ENCODE results near the gene TMEM150B. TPM values are rescaled to one million over a fixed set of nuclear protein-coding genes. Genes with fewer than 3 reads are reported as not detected.

Gene TMEM150B
- total and polyA plus RNA-seq, 2 experiments from 2014 or later = not detected

- H3K4me3 ChIP-seq = no peak overlapping the region
- TF ChIP-seq CTCF (IDR thresholded peaks at IDR 0.05; ENCODE audit: low read depth, low read length) = no peak
- no peaks in the 10 kb centered on the region for H3K9me3 ChIP-seq (ENCODE audit: low read depth)
- no peak for DNase-seq (ENCODE audit: low read depth in 1 of 2, low spot score in 1 of 2)
- H3K4me1 ChIP-seq (ENCODE audit: low read depth) = no peaks in the 10 kb centered on the region
- H3K27me3 ChIP-seq = no peaks in the 10 kb centered on the region
- H3K27ac ChIP-seq = no peak overlapping the region
- peaks cover 6% of the 10 kb centered on the region for H3K36me3 ChIP-seq
Measured at GRCh38 chr19:55276720-55277430, 48.3 kb downstream of the TMEM150B start.

GRCh38 chr19:55275851-55276719 lies 49.1 kb downstream of the TMEM150B start:
- no peak for TF ChIP-seq CTCF (IDR thresholded peaks at IDR 0.05; ENCODE audit: low read depth, low read length)
- no peaks in the 10 kb centered on the region for H3K9me3 ChIP-seq (ENCODE audit: low read depth)

GRCh38 chr19:55273978-55274707 lies 51.0 kb downstream of the TMEM150B start:
- no peak overlapping the region for H3K4me3 ChIP-seq
- no peaks in the 10 kb centered on the region for H3K9me3 ChIP-seq (ENCODE audit: low read depth)
- no peak overlapping the region for H3K27ac ChIP-seq
- no peaks in the 10 kb centered on the region for H3K27me3 ChIP-seq
- H3K36me3 ChIP-seq = peaks cover 6% of the 10 kb centered on the region
- no peaks in the 10 kb centered on the region for H3K4me1 ChIP-seq (ENCODE audit: low read depth)
- DNase-seq (ENCODE audit: low read depth in 1 of 2, low spot score in 1 of 2) = no peak
- no peak for TF ChIP-seq CTCF (IDR thresholded peaks at IDR 0.05; ENCODE audit: low read depth, low read length)

More at GRCh38 chr19:55275851-55276719, 49.1 kb downstream of the TMEM150B start:
- H3K36me3 ChIP-seq = peaks cover 6% of the 10 kb centered on the region
- no peak overlapping the region for H3K4me3 ChIP-seq
- H3K4me1 ChIP-seq (ENCODE audit: low read depth) = no peaks in the 10 kb centered on the region
- DNase-seq (ENCODE audit: low read depth in 1 of 2, low spot score in 1 of 2) = no peak
- H3K27me3 ChIP-seq = no peaks in the 10 kb centered on the region
- no peak overlapping the region for H3K27ac ChIP-seq

GRCh38 chr19:55272142-55272541 lies 53.0 kb downstream of the TMEM150B start:
- Histone ChIP-seq H3K4me1 (ENCODE audit: low read depth) (no peaks in the 10 kb centered on the region), H3K36me3 (peaks cover 6% of the 10 kb centered on the region), H3K9me3 (ENCODE audit: low read depth) (no peaks in the 10 kb centered on the region), H3K4me3 (no peak overlapping the region), H3K27me3 (no peaks in the 10 kb centered on the region), H3K27ac (no peak overlapping the region)
- no peak for DNase-seq (ENCODE audit: low read depth in 1 of 2, low spot score in 1 of 2)
- no peak for TF ChIP-seq CTCF (IDR thresholded peaks at IDR 0.05; ENCODE audit: low read depth, low read length)

GRCh38 chr19:55270172-55270942 lies 54.8 kb downstream of the TMEM150B start:
- Histone ChIP-seq H3K9me3 (ENCODE audit: low read depth) (no peaks in the 10 kb centered on the region), H3K36me3 (peaks cover 3% of the 10 kb centered on the region), H3K27me3 (no peaks in the 10 kb centered on the region), H3K4me1 (ENCODE audit: low read depth) (no peaks in the 10 kb centered on the region), H3K27ac (no peak overlapping the region), H3K4me3 (no peak overlapping the region)
- DNase-seq (ENCODE audit: low read depth in 1 of 2, low spot score in 1 of 2) = no peak
- TF ChIP-seq CTCF (IDR thresholded peaks at IDR 0.05; ENCODE audit: low read depth, low read length) = no peak
